GM12873 (cell line): Measurements from ENCODE around the gene COPB1.

ENCODE experiments used
- CTCF ChIP-seq: IDR thresholded peaks from 2 replicates; pipeline ENCODE4 v1.5.1; 2012; ENCODE audit warnings: low read depth, mild to moderate bottlenecking, moderate library complexity, low read length, control low read depth; ENCODE audit not compliant: insufficient read depth; ENCODE audit errors: missing control alignments

The COPB1 gene

GRCh38 chr11:14460147-14460546 lies 39.5 kb downstream of the COPB1 start:
- no peak for TF ChIP-seq CTCF

GRCh38 chr11:14458377-14458776 lies 41.2 kb downstream of the COPB1 start:
- TF ChIP-seq CTCF: no peak

- TF ChIP-seq CTCF: no peak
These were observed 43.8 kb downstream of the COPB1 start for GRCh38 chr11:14455648-14456430.

DNA sequence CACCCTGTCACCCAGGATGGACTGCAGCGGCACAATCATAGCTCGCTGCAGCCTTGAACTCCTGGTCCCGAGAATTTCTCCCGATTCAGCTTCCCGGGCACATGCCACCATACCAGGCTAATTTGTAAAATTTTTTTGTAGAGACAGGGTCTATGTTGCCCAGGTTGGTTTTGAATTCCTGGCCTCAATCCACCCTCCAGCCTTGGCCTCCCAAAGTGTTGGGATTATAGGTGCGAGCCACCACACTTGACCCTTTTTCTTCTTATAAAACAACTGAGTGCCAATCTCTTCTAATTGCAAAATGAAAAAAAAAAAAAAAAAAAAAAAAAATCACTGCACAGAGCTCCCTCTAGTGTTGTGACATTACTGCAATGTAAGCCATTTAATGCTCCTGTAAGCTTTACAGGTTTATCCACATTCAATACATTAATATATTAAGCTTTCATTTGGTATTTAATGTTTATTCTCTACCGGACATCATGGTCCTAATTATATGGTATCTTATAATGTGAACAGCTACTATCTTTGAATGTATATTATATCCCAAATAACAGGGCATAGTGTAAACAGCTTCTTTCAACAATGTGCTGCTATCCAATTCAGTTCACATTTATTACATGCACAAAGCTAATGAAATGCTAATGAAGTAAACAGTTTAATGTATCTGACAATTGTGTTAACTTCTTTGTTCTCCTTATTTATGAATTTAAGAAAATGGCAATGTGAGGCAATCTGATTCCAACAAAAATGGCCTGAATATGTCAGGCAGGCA lies 44.6 kb downstream of the COPB1 start:
- TF ChIP-seq CTCF: peak; percentile 52

GRCh38 chr11:14451825-14452224 lies 47.8 kb downstream of the COPB1 start:
- TF ChIP-seq CTCF: no peak

DNA sequence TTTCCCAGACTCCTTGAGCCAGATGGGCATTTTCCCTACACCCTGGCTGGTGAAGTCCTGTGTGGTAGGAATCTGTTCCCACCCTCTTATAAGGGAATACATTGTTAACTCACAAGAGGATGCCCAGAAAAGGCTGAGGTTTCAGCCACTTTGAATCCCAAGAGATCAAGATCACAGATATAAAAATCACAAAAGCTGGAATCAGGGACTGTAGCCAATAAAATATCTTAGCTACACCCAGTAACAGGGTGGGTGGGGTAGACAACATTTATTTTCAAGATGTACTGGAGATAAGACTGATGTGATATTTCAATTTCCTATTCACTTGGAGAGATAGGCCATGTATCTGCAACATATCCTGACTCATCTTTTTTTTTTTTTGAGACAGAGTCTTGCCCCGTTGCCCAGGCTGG lies 50.3 kb downstream of the COPB1 start:
- no peak for TF ChIP-seq CTCF

DNA sequence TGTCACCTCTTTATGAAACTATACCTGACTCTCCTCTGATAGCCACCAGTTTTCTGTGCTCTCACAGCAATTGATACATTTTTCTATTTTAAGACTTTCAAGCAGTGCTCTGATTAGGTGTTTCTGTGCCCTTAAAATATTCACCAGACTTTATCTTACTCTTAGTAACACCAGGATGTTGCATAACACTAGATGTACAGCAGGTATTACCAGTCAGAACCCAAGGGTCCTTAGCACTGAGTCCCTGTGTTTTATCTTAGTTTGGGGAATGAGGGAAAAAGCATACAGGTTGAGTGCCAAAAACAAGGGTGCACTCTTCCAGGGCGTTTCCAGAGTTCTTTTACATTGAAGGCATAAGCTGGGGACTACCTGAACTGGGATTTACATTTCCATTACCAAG lies 51.4 kb downstream of the COPB1 start:
- TF ChIP-seq CTCF: no peak
